Keratinocyte (primary cell): Measurements from ENCODE around the gene CTSZ. TPM values are rescaled to one million over a fixed set of nuclear protein-coding genes. Genes with fewer than 3 reads are reported as not detected.

Source experiments
- DNase-seq: peaks from one replicate; pipeline ENCODE4 v3.0.0-alpha.2; 2011; ENCODE audit warnings: low read depth, missing footprints, low spot score
- FAIRE-seq: peaks from 2 replicates; lab custom pipeline; 2011; peaks lifted over from hg19 to GRCh38; lab: Jason Lieb, UNC
- H2AFZ ChIP-seq: 2 replicates; pipeline ENCODE4 v1.6.0; 2012; ENCODE audit warnings: low read length, control low read depth, inconsistent platforms; ENCODE audit not compliant: control insufficient read depth
- H3K27ac ChIP-seq: 2 replicates; pipeline ENCODE4 v1.5.1; 2011; ENCODE audit warnings: low read length; ENCODE audit not compliant: control insufficient read depth, insufficient read depth
- H3K27me3 ChIP-seq: 3 replicates; pipeline ENCODE4 v1.6.0; 2011; ENCODE audit warnings: low read length; ENCODE audit not compliant: control insufficient read depth, insufficient read depth; ENCODE audit errors: extremely low read depth
- H3K36me3 ChIP-seq, 2 experiments: 2 replicates in 1 of 2; 3 replicates in 1 of 2; pipeline ENCODE4 v1.5.1; 2011; ENCODE audit warnings: low read length in 2 of 2, mild to moderate bottlenecking in 1 of 2; ENCODE audit not compliant: control insufficient read depth in 2 of 2, insufficient read depth in 2 of 2; ENCODE audit errors: extremely low read depth in 1 of 2
- H3K4me1 ChIP-seq: 3 replicates; pipeline ENCODE4 v1.5.1; 2011; ENCODE audit warnings: low read length; ENCODE audit not compliant: control insufficient read depth, insufficient read depth; ENCODE audit errors: extremely low read depth
- H3K4me2 ChIP-seq: 3 replicates; pipeline ENCODE4 v1.6.0; 2011; ENCODE audit warnings: low read depth, low read length; ENCODE audit not compliant: control insufficient read depth, insufficient read depth; ENCODE audit errors: extremely low read depth
- H3K4me3 ChIP-seq, 3 experiments: fragments of 200-600 bp in 1 of 3; sonication (generic) in 1 of 3; 2 replicates in 2 of 3; 3 replicates in 1 of 3; pipeline ENCODE4 v1.5.1; 2011 to 2016; ENCODE audit warnings: low read length in 3 of 3, mild to moderate bottlenecking in 3 of 3, control low read depth in 2 of 3, inconsistent platforms in 1 of 3, low read depth in 1 of 3, mixed read lengths in 1 of 3, mixed run types in 1 of 3, moderate library complexity in 1 of 3; ENCODE audit not compliant: control insufficient read depth in 2 of 3, insufficient read depth in 2 of 3; ENCODE audit errors: extremely low read depth in 1 of 3
- H3K79me2 ChIP-seq: 2 replicates; pipeline ENCODE4 v1.6.0; 2012; ENCODE audit warnings: low read length; ENCODE audit not compliant: control insufficient read depth, insufficient read depth
- H3K9ac ChIP-seq: 3 replicates; pipeline ENCODE4 v1.6.0; 2011; ENCODE audit warnings: low read length; ENCODE audit not compliant: control insufficient read depth, insufficient read depth; ENCODE audit errors: extremely low read depth
- H3K9me1 ChIP-seq: 3 replicates; pipeline ENCODE4 v1.6.0; 2011; ENCODE audit warnings: low read length; ENCODE audit not compliant: control insufficient read depth, insufficient read depth; ENCODE audit errors: extremely low read depth
- H3K9me3 ChIP-seq: 2 replicates; pipeline ENCODE4 v1.5.1; 2012; ENCODE audit warnings: low read depth, low read length; ENCODE audit not compliant: control insufficient read depth
- H4K20me1 ChIP-seq: 3 replicates; pipeline ENCODE4 v1.6.0; 2011; ENCODE audit warnings: low read length; ENCODE audit not compliant: control insufficient read depth, insufficient read depth; ENCODE audit errors: extremely low read depth
- EZH2 ChIP-seq: IDR thresholded peaks from one replicate; pipeline ENCODE4 v1.6.1; 2012; ENCODE audit warnings: inconsistent platforms, mild to moderate bottlenecking, low read length, moderate library complexity
- dilution Hi-C: fragments of 300-500 bp; cut with MboI; formaldehyde crosslinking; loops from one replicate; pipeline ENCODE4 v1.7.0; 2020; ENCODE audit warnings: low sequenced_read_pairs; ENCODE audit not compliant: extremely low pct_ligation_motif_present
- polyA plus RNA-seq, 5 experiments: library from polyadenylated mRNA; depleted of rRNA in 3 of 5; stranded (reverse) in 3 of 5; stranded (forward) in 1 of 5; unstranded in 1 of 5; fragments of >200 nt; gene quantifications; 1 replicate in 1 of 5; 2 replicates in 3 of 5; 3 replicates in 1 of 5; pipeline versions ENCODE4 v1.2.1 to v1.2.3, GENCODE V29; 2011 to 2012; ENCODE audit warnings: missing spikeins in 2 of 5, low read depth in 1 of 5, low replicate concordance in 1 of 5
- TF ChIP-seq, protein P1 (sequence below), 3 experiments: IDR thresholded peaks in 1 of 3; conservative IDR thresholded peaks in 1 of 3; optimal IDR thresholded peaks in 1 of 3; 2 replicates in 2 of 3; 3 replicates in 1 of 3; pipeline versions ENCODE3 to v1.5.1; 2011; ENCODE audit warnings: low read length in 3 of 3, mild to moderate bottlenecking in 3 of 3, moderate library complexity in 2 of 3, control low read depth in 1 of 3, inconsistent platforms in 1 of 3; ENCODE audit not compliant: insufficient read depth in 2 of 3; ENCODE audit errors: extremely low read depth in 1 of 3

CTSZ gene
- polyA plus RNA-seq, 1 donor (not counting 4 experiments of a cell fraction or from before 2014, with no cell fraction given) = 138 TPM

GRCh38 chr20:58982406-58983114, 24.5 kb downstream of the CTSZ start:
- Histone ChIP-seq H4K20me1 (peaks cover 5% of the 10 kb centered on the region), H3K9ac (no peak overlapping the region), H3K36me3 (peaks cover 8 to 16% of the 10 kb centered on the region in 2 experiments), H3K9me3 (no peaks in the 10 kb centered on the region), H3K4me1 (peaks cover 6% of the 10 kb centered on the region), H3K79me2 (peaks cover 45% of the 10 kb centered on the region), H3K9me1 (no peaks in the 10 kb centered on the region), H3K4me3 (peak overlapping the region in 2 of 3 experiments; percentile 0 to 68), H3K4me2 (peak overlapping the region; percentile 82), H3K27ac (no peak overlapping the region), H3K27me3 (no peaks in the 10 kb centered on the region), H2AFZ (no peak overlapping the region)
- dilution Hi-C loops = no loop called here
- no peak for DNase-seq
- no peak for FAIRE-seq
- TF ChIP-seq EZH2 = no peak
- TF ChIP-seq, protein P1, sequence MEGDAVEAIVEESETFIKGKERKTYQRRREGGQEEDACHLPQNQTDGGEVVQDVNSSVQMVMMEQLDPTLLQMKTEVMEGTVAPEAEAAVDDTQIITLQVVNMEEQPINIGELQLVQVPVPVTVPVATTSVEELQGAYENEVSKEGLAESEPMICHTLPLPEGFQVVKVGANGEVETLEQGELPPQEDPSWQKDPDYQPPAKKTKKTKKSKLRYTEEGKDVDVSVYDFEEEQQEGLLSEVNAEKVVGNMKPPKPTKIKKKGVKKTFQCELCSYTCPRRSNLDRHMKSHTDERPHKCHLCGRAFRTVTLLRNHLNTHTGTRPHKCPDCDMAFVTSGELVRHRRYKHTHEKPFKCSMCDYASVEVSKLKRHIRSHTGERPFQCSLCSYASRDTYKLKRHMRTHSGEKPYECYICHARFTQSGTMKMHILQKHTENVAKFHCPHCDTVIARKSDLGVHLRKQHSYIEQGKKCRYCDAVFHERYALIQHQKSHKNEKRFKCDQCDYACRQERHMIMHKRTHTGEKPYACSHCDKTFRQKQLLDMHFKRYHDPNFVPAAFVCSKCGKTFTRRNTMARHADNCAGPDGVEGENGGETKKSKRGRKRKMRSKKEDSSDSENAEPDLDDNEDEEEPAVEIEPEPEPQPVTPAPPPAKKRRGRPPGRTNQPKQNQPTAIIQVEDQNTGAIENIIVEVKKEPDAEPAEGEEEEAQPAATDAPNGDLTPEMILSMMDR (optimal IDR thresholded peaks at IDR 0.05 in 1 of 3, IDR thresholded peaks at IDR 0.05 in 1 of 3, conservative IDR thresholded peaks at IDR 0.05 in 1 of 3; ENCODE audit: extremely low read depth in 1 of 3, insufficient read depth in 2 of 3, low read length in 3 of 3) = no peak

DNA sequence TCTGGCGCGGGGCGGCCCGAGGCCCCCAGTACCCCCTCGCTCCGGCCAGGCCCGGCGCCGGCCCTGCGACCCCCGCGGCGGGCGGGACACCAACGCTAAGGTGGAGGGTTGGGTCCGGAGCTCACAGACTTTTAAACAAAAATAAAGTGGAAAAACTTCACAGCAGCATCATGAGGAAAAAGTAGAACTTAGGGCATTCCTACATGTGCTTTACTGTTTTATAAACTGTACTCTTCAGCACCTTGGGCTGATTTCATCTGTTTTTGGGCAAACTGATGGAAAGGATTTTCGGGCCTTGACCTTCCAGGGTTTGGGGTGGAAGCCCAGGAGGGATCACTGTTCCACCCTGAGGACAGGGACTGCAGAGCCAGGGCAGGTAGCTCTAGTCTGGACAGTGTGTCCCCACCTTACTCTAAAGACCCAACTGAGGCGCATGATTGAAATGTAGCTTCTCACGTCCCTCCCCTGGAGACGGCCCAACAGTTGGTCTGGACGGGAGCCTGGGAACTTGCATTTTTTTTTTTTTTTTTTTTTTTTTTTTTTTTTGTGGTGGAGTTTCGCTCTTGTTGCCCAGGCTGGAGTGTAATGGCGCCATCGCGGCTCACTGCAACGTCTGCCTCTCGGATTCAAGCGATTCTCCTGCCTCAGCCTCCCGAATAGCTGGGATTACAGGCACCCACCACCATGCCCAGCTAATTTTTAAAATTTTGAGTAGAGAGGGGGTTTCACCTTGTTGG, 25.3 kb downstream of the CTSZ start:
- no peaks in the 10 kb centered on the region for H3K27me3 ChIP-seq
- no peaks in the 10 kb centered on the region for H3K9me1 ChIP-seq
- H3K36me3 ChIP-seq = peaks cover 4 to 9% of the 10 kb centered on the region in 2 experiments
- no peaks in the 10 kb centered on the region for H3K9me3 ChIP-seq
- FAIRE-seq (no peak), DNase-seq (no peak)
- peak overlapping the region; percentile 80 for H3K9ac ChIP-seq
- H3K4me3 ChIP-seq = peak overlapping the region; percentile 68 to 92 (median 71)
- peaks cover 45% of the 10 kb centered on the region for H3K79me2 ChIP-seq
- TF ChIP-seq, protein P1 (optimal IDR thresholded peaks at IDR 0.05 in 1 of 3, IDR thresholded peaks at IDR 0.05 in 1 of 3, conservative IDR thresholded peaks at IDR 0.05 in 1 of 3; ENCODE audit: extremely low read depth in 1 of 3, insufficient read depth in 2 of 3, low read length in 3 of 3) = no peak
- TF ChIP-seq EZH2 = no peak
- peaks cover 6% of the 10 kb centered on the region for H3K4me1 ChIP-seq
- H4K20me1 ChIP-seq = peaks cover 5% of the 10 kb centered on the region
- peak overlapping the region; percentile 82 for H3K4me2 ChIP-seq
- dilution Hi-C loops = no loop called here
- H2AFZ ChIP-seq = no peak overlapping the region
- H3K27ac ChIP-seq = peak overlapping the region; percentile 50
